Activated CD8-positive, alpha-beta T cell treated with anti-CD3 and anti-CD28 coated beads, Interleukin-2, amount 10 ng/mL, durations not matched to agents 7 days and 5 days (primary cell): Measurements from ENCODE around the gene GNL2. TPM values are rescaled to one million over a fixed set of nuclear protein-coding genes. Genes with fewer than 3 reads are reported as not detected.
A peak's percentile ranks its signal among the peaks of the same experiment; 100 is the strongest.
"Not testable (repeated sequence)": the region's sequence is repeated elsewhere in the genome, so short reads cannot be mapped to it uniquely, and the experiment has no call there.

ENCODE experiments used
- ATAC-seq: fragments of 150-1000 bp; cut with Tn5 transposase; one replicate; pipeline ENCODE4 v1.10.0; 2021; ENCODE audit warnings: moderate library complexity
- CTCF ChIA-PET: fragments of 350-600 bp; sonication (Branson Sonifier 250); formaldehyde crosslinking; loops from one replicate; lab custom pipeline; 2021; ENCODE audit warnings: antibody characterized with exemption; lab: Charles Lee
- POLR2A ChIA-PET: fragments of 350-600 bp; sonication (Branson Sonifier 250); formaldehyde crosslinking; loops from one replicate; lab custom pipeline; 2021; ENCODE audit warnings: antibody characterized with exemption; lab: Charles Lee
- DNase-seq: peaks from one replicate; pipeline ENCODE4 v3.0.0-alpha.2; 2020
- H3K27ac Mint-ChIP-seq: one replicate; pipeline ENCODE4 v1.8.0; 2021; ENCODE audit warnings: mild to moderate bottlenecking, mixed read lengths
- H3K27me3 Mint-ChIP-seq: one replicate; pipeline ENCODE4 v1.8.0; 2021; ENCODE audit warnings: low read depth, mixed read lengths
- H3K36me3 Mint-ChIP-seq: one replicate; pipeline ENCODE4 v1.8.0; 2021; ENCODE audit warnings: low read depth, mixed read lengths
- H3K4me1 Mint-ChIP-seq: one replicate; pipeline ENCODE4 v1.8.0; 2021; ENCODE audit warnings: low read depth, mixed read lengths
- H3K4me3 Mint-ChIP-seq: one replicate; pipeline ENCODE4 v1.8.0; 2021; ENCODE audit warnings: mild to moderate bottlenecking, mixed read lengths
- H3K9me3 Mint-ChIP-seq: one replicate; pipeline ENCODE4 v1.8.0; 2022; ENCODE audit warnings: mixed read lengths; ENCODE audit not compliant: insufficient read depth
- total RNA-seq, 2 experiments: library from RNA; stranded (reverse); gene quantifications; one replicate each; pipeline ENCODE4 v1.2.3, GENCODE V29; 2021

The GNL2 gene
- total RNA-seq, 2 experiments from 2014 or later = 50.8 to 54.4 TPM

DNA sequence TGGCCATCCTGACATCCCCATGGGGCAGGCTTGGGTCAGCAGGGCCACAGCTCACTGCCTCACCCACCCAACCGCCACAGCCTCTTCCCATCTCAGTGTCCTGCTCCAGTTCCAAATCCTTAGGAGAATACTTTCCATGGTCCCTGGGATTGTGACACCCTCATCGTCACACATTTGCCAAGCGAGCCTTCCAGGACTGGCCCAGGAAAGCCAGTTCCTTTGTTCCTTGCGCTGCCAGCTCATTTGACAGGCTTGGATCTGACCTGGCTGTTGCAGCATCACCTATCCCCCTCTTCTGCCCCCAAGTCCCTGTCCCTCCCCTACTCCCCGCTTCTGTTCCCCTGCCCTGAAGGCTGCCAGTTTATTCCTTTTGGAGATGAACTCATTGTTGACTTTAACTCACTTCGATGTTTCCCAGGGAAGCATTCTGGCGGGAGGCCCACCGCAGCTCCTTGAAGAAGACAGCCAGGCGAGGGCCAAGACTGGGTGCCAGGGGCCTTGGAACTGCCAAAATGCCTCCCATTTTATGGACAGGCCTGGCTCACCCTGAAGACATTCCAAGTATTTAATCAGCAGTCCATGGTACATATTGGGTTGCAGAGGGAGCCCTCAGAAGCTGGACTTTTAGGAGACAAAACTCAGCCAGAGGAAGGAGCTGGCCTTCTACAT is 10.2 kb upstream of the GNL2 start:
- no peak overlapping the region for H3K4me3 Mint-ChIP-seq

DNA sequence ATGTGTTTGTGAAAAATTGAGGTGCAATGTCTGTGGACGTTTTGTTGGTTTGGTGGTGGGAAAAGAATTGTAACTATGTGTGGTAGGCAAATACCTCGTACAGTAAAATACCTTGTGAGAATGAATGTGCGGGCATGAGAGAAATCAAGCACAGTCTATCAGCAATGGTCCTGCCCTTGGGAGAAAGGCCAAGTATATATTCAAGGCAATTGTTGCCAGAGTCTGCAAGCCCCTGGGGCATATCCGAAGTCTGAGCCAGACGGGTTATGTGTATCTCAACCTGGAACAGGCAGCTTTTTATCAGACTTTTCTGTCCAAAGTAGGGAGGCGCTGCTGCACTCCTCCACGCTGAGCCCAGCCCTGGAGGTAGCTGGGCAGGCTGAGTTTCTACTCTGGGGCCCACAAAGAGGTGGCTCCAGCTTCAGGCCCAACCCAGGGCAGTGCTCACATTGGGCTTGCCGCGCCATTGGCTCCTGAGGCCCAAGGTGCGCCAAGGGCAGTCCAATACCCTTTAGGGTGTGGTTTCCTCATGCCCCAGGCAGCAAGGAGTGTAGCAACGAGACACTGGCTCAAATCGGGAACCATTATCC is 9.4 kb upstream of the GNL2 start:
- no peaks in the 10 kb centered on the region for H3K4me1 Mint-ChIP-seq
- H3K27me3 Mint-ChIP-seq = peaks cover 16% of the 10 kb centered on the region
- CTCF ChIA-PET = interaction anchor here (1.1 to 11.9 kb wide), 4 partner anchors 27 to 96 kb away, joined by 3 to 196 read pairs (median 3); no protein-coding TSS in a partner anchor
- no peak for ATAC-seq
- no peaks in the 10 kb centered on the region for H3K36me3 Mint-ChIP-seq
- H3K9me3 Mint-ChIP-seq = no peaks in the 10 kb centered on the region
- no peak overlapping the region for H3K27ac Mint-ChIP-seq
- no peak for DNase-seq
- H3K4me3 Mint-ChIP-seq = no peak overlapping the region
- POLR2A ChIA-PET = no interaction called here

More for the DNA sequence above, 10.2 kb upstream of the GNL2 start:
- no peak overlapping the region for H3K27ac Mint-ChIP-seq
- ChIA-PET POLR2A (no interaction called here), CTCF (interaction anchor here (1.1 to 11.9 kb wide), 3 partner anchors 66 to 96 kb away, joined by 3 to 196 read pairs (median 3); no protein-coding TSS in a partner anchor)
- DNase-seq (no peak), ATAC-seq (no peak)
- no peaks in the 10 kb centered on the region for H3K36me3 Mint-ChIP-seq
- no peaks in the 10 kb centered on the region for H3K4me1 Mint-ChIP-seq
- peaks cover 16% of the 10 kb centered on the region for H3K27me3 Mint-ChIP-seq
- H3K9me3 Mint-ChIP-seq = no peaks in the 10 kb centered on the region

DNA sequence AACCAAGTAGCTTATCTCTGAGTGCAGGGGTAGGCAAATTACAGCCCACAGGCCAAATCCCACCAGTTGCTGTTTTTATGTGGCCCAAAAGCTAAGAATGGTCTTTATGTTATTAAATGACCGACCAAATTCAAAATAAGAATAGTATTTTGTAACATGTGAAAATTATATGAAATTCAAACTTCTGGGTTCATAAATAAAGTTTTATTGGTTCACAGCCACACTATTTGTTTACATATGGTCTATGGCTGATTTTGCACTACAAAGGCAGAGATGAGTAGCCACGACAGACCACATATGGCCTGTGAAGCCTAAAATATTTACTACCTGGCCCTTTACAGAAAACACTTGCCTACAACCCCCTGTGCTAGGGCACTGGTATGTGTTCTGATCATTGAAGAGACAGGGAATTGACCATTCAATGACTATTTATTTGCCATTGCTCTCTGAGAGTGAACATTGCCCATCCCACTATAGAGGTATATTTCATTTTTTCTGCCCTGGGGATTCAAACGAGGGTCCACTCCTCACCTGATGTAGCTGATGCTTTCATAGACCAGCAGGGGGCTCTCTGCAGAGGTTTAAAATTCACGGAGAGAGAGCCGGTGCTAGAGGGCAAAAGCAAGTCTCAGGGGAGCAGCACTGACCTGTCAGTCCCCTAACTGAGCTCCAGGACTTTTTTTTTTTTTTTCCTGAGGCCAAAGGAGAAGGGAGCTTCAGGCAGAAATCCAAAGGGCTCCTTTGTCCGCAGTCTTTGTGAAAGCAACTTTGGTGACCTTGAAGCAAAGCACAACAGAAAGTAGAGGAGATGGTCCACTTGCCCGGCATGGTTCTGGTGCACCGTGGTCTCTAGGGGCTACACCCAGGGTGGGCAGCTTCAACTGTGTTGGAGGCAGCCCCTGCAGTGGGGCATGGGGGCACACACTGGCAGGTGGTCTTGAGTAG is 7.3 kb upstream of the GNL2 start:
- ATAC-seq (peak; percentile 76), DNase-seq (peak; percentile 53)
- H3K9me3 Mint-ChIP-seq = no peaks in the 10 kb centered on the region
- ChIA-PET POLR2A (interaction anchor here (0.9 kb wide), 1 partner anchor 87 kb away, joined by 3 read pairs; a partner anchor contains a TSS), CTCF (interaction anchor here (0.7 to 11.9 kb wide), 28 partner anchors 9 to 408 kb away, joined by 3 to 196 read pairs (median 4); partner anchors contain the start of genes C1orf122, CDCA8, MEAF6 and SNIP1)
- H3K27me3 Mint-ChIP-seq = peaks cover 21% of the 10 kb centered on the region
- H3K36me3 Mint-ChIP-seq = no peaks in the 10 kb centered on the region
- H3K4me3 Mint-ChIP-seq = no peak overlapping the region
- no peaks in the 10 kb centered on the region for H3K4me1 Mint-ChIP-seq
- no peak overlapping the region for H3K27ac Mint-ChIP-seq

DNA sequence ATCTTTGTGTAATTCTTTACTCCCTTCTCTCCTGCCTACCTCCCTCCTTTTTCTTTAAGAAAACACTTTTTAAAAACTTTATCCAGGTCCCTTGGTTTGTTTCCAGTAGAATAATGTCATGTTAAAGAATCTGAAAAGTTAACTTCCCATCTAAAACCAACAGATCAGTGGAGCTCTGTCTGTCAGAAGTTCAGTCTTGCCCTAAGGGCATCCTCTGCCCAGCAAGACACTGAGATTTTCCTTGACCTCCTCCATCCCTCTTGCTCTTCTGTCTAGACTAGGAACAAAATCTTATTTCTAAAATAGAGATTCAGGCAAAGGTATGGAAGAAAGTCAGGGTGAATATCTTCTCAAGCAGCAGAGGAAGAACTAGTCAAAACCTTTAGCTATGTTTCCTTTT is 5.7 kb upstream of the GNL2 start:
- Mint-ChIP-seq H3K27me3 (peaks cover 22% of the 10 kb centered on the region), H3K4me1 (peaks cover 4% of the 10 kb centered on the region), H3K4me3 (no peak overlapping the region), H3K27ac (no peak overlapping the region), H3K9me3 (no peaks in the 10 kb centered on the region), H3K36me3 (no peaks in the 10 kb centered on the region)
- ChIA-PET CTCF (interaction anchor here (0.6 to 11.9 kb wide), 6 partner anchors 12 to 146 kb away, joined by 3 to 196 read pairs (median 10); partner anchors contain the start of gene CDCA8), POLR2A (no interaction called here)
- ATAC-seq = no peak
- no peak for DNase-seq

DNA sequence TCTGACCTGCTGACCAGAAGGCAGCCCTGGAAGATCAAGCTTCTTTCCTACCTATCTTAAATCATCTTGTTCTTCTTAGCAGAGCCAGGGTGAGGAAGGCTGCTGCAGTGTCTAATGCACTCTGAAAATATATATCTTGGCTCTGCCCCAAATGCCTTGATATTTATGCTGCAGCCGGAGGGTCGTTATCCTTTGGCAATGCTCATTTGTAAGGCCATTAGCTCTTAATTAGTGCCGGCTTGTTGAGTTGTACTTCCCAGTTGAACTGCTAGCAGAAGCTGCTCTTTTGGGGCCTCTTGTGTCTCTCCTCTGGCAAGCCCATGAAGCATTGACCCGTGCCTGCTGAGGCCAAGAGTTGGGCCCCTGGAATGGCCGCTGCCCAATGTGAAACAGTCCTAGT is 4.2 kb upstream of the GNL2 start:
- H3K27me3 Mint-ChIP-seq = peaks cover 17% of the 10 kb centered on the region
- POLR2A ChIA-PET = no interaction called here
- peaks cover 13% of the 10 kb centered on the region for H3K4me1 Mint-ChIP-seq

DNA sequence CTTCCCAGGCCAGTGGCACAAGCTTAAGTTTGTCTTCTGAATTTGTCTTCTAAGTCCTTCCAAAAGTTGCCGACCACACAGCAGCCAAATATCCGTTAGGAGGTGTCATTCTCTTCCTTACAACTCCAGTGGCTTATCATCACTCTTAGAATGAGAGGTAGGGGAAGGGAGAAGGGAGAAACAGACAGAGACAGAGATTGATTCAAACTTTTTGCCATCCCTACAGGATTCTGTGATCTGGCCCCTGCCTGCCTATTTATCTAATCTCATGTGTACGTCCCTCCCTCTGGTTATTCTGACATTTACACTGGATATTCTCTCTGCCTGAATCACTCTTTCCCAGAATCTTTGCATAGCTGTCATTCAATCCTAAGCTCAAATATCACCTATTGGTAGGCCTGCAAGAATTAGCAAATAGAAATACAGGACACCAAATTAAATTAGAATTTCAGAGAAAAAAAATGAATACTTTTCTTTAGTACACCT is 488 bp upstream of the GNL2 start:
- CTCF ChIA-PET = interaction anchor here (0.6 to 1.7 kb wide), 4 partner anchors 9 to 142 kb away, joined by 3 to 9 read pairs (median 6); partner anchors contain the start of gene MEAF6
- H3K36me3 Mint-ChIP-seq = peaks cover 27% of the 10 kb centered on the region
- no peaks in the 10 kb centered on the region for H3K9me3 Mint-ChIP-seq
- DNase-seq (no peak), ATAC-seq (no peak)
- peaks cover 6% of the 10 kb centered on the region for H3K27me3 Mint-ChIP-seq
- H3K4me3 Mint-ChIP-seq = peak overlapping the region; percentile 100
- H3K27ac Mint-ChIP-seq = peak overlapping the region; percentile 99
- POLR2A ChIA-PET = interaction anchor here (0.6 to 1.8 kb wide), 4 partner anchors 25 to 119 kb away, joined by 3 to 7 read pairs (median 6); partner anchors contain the start of gene CDCA8
- peaks cover 35% of the 10 kb centered on the region for H3K4me1 Mint-ChIP-seq

More for the DNA sequence above, 4.2 kb upstream of the GNL2 start:
- Mint-ChIP-seq H3K36me3 (peaks cover 5% of the 10 kb centered on the region), H3K27ac (no peak overlapping the region), H3K4me3 (no peak overlapping the region), H3K9me3 (no peaks in the 10 kb centered on the region)
- ATAC-seq = no peak
- DNase-seq = no peak
- CTCF ChIA-PET = interaction anchor here (1.9 to 11.9 kb wide), 2 partner anchors 82 to 113 kb away, joined by 10 to 196 read pairs; no protein-coding TSS in a partner anchor

DNA sequence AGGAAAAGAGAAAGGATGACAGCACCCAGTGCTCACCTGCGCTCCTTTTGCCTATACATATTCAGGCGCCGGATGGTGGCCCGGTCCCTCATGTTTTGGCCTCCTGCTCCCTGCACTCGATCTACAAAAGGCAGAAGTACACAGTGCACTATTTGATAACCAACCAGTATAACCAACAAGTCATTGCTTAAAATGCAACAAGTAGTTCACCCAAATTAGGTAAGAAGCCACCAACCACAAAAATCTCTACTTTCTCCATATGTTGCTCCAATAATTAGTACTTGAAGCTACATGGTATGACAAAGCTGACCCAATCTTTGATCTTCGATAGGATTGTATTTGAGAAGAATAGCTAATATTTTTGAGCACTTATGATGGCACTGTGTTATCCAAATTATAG is 2.0 kb downstream of the GNL2 start:
- no peak overlapping the region for H3K4me3 Mint-ChIP-seq
- CTCF ChIA-PET = interaction anchor here (1.0 to 1.7 kb wide), 3 partner anchors 10 to 139 kb away, joined by 3 to 6 read pairs (median 5); no protein-coding TSS in a partner anchor
- H3K4me1 Mint-ChIP-seq = peaks cover 38% of the 10 kb centered on the region

DNA sequence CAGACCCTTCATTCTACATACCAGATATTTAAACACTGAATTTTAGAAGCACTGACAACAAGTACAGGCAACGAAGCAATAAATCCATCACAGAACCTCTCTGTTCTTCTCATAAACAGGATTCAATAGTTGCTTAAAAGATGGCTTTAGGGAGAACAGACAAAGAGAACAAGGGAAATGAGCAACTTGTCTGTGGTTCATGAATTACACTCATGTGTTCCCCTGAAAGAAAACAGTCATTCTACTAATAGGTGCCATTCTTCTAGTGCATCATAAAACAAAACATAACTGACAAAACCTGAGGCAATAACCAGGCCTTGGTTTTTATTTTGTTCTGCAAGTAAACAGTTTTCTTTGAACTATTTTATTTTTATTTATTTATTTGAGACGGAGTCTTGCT is 6.8 kb downstream of the GNL2 start:
- Mint-ChIP-seq H3K4me3 (no peak overlapping the region), H3K36me3 (peaks cover 58% of the 10 kb centered on the region)
- POLR2A ChIA-PET = no interaction called here

More for the DNA sequence above, 2.0 kb downstream of the GNL2 start:
- ATAC-seq = no peak
- POLR2A ChIA-PET = no interaction called here
- Mint-ChIP-seq H3K9me3 (no peaks in the 10 kb centered on the region), H3K27me3 (peaks cover 4% of the 10 kb centered on the region), H3K36me3 (peaks cover 44% of the 10 kb centered on the region), H3K27ac (no peak overlapping the region)
- no peak for DNase-seq

DNA sequence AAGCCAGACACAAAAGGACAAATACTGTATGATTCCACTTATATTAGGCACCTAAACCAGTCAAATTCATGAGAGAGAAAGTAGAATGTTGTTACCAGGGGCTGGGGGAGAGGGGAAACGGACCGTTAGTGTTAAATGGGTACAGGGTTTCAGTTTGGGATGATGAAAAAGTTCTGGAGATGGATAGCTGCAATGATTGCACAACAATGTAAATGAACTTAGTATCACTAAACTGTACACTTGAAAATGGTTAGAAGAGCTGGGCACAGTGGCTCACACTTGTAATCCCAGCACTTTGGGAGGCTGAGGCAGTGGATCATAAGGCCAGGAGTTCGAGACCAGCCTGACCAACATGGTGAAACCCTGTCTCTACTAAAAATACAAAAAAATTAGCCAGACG is 11.2 kb downstream of the GNL2 start:
- ATAC-seq, H3K4me1 Mint-ChIP-seq, DNase-seq, H3K27ac Mint-ChIP-seq, POLR2A ChIA-PET, H3K9me3 Mint-ChIP-seq, H3K27me3 Mint-ChIP-seq, H3K4me3 Mint-ChIP-seq: not testable (repeated sequence)
- H3K36me3 Mint-ChIP-seq = peaks cover 57% of the 10 kb centered on the region
- CTCF ChIA-PET = interaction anchor here (1.3 kb wide), 2 partner anchors 70 to 97 kb away, joined by 3 read pairs; partner anchors contain the start of gene MEAF6

More for the DNA sequence above, 6.8 kb downstream of the GNL2 start:
- CTCF ChIA-PET = interaction anchor here (1.2 to 1.4 kb wide), 2 partner anchors 12 to 15 kb away, joined by 3 to 4 read pairs; no protein-coding TSS in a partner anchor
- H3K9me3 Mint-ChIP-seq = no peaks in the 10 kb centered on the region
- H3K27ac Mint-ChIP-seq = no peak overlapping the region
- DNase-seq (no peak), ATAC-seq (no peak)
- H3K4me1 Mint-ChIP-seq = peaks cover 18% of the 10 kb centered on the region
- no peaks in the 10 kb centered on the region for H3K27me3 Mint-ChIP-seq

DNA sequence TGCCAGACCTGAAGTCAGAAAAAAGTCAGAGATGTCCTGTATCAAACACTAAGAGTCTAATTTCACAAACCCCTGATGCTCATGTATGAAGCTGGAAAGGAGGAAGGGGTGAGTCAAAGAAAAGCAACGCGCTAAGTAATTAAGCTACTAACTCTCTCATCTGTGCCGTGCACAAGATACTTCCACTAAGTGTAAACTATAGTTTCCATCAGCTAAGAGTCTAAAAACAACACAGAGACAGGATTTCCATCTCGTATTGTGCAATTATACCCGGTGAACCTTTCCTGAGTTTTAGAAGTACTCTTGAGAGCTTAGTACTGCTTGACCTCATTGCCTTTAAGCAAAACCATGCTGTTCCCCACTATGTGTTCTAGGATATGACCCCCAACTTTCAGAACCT is 20.0 kb downstream of the GNL2 start:
- no peak for ATAC-seq
- H3K9me3 Mint-ChIP-seq = no peaks in the 10 kb centered on the region
- no peak overlapping the region for H3K4me3 Mint-ChIP-seq
- CTCF ChIA-PET = interaction anchor here (0.9 to 1.3 kb wide), 3 partner anchors 8 to 121 kb away, joined by 3 to 5 read pairs (median 3); no protein-coding TSS in a partner anchor
- H3K27ac Mint-ChIP-seq = no peak overlapping the region
- peaks cover 82% of the 10 kb centered on the region for H3K36me3 Mint-ChIP-seq
- POLR2A ChIA-PET = no interaction called here
- no peaks in the 10 kb centered on the region for H3K27me3 Mint-ChIP-seq
- peaks cover 54% of the 10 kb centered on the region for H3K4me1 Mint-ChIP-seq
- no peak for DNase-seq
